Sciatic nerve (tissue), 2 donors: ENCODE data around the gene HMBS. TPM values are rescaled to one million over a fixed set of nuclear protein-coding genes. Genes with fewer than 3 reads are reported as not detected.
A peak's percentile ranks its signal among the peaks of the same experiment; 100 is the strongest.
"Not testable (repeated sequence)": the region's sequence is repeated elsewhere in the genome, so short reads cannot be mapped to it uniquely, and the experiment has no call there.

Experiments
- ATAC-seq: fragments of 200-7000 bp; cut with Tn5 transposase; one replicate; pipeline ENCODE4 v1.9.1; 2020; ENCODE audit warnings: mild to moderate bottlenecking, moderate library complexity
- DNase-seq: peaks from one replicate; pipeline ENCODE4 v3.0.0-alpha.2; 2020; ENCODE audit warnings: low spot score
- intact Hi-C: fragments of 100-400 bp; cut with DNase I; formaldehyde crosslinking; loops from one replicate; pipeline ENCODE4 v1.14.2; 2022
- total RNA-seq: library from RNA; stranded (reverse); fragmentation: NEBNext Ultra II Directional; extraction: Animal tissue kit (Norgen Biotek cat#: 25700); gene quantifications from one replicate; pipeline ENCODE4 v1.2.1, GENCODE V29; 2021
- donor health status: DM: no; HTN: no; CAD: no.
- donor health status: DM: no; HTN: no; CAD: no.

The HMBS gene
- total RNA-seq, 1 donor from 2014 or later, result 10.7 TPM

DNA sequence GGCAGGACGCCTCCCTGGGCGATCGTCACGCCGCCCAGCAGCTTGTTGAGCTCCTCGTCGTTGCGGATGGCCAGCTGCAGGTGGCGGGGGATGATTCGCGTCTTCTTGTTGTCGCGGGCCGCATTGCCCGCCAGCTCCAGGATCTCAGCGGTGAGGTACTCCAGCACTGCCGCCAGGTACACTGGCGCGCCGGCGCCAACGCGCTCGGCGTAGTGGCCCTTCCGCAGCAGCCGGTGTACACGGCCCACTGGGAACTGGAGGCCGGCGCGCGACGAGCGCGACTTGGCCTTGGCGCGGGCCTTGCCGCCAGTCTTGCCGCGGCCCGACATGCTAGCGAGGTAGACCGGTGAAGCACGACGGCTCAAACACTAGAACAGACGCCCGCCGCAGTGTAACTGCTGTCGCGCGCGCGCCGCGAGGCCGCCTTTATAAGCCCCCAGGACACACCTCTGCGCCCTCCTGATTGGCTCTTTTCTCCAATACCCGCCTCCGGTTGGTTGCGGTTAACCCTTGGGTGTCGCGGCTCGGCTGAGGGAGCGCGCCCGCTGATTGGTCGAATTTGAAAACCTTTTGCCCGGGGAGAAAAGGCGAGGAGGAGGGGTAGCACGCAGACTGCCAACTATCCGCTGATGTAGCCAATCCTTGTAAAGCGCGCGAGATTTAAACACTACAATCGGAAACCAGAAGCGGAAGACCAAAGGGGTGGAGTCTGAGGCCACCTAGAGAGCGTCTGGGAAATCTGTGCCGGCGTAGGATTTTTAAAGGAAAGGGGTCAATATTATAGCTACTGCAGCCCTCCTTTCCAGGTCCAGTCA is 10.6 kb downstream of the HMBS start:
- peak; percentile 99 for DNase-seq
- peak; percentile 98 for ATAC-seq
- intact Hi-C loops, result no loop called here

DNA sequence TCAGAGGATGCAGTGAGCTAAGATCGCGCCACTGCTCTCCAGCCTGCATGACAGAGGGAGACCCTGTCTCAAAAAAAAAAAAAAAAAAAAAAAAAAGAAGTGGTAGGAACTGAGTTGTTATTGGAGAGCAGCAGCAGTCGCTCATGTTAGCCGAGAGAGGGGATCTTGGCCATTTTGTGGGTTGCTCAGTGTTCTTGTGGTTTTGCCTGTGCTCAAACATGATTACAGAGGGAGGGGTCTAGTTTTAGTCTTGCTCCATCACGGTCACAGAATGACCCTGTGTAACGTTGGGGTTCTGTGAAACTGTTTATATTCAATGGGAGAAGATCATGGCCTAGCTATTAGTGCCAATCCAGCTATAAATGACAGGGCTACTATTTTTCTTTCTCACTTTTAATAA is 15.0 kb downstream of the HMBS start:
- no peak for DNase-seq
- intact Hi-C loops, result no loop called here
- no peak for ATAC-seq

DNA sequence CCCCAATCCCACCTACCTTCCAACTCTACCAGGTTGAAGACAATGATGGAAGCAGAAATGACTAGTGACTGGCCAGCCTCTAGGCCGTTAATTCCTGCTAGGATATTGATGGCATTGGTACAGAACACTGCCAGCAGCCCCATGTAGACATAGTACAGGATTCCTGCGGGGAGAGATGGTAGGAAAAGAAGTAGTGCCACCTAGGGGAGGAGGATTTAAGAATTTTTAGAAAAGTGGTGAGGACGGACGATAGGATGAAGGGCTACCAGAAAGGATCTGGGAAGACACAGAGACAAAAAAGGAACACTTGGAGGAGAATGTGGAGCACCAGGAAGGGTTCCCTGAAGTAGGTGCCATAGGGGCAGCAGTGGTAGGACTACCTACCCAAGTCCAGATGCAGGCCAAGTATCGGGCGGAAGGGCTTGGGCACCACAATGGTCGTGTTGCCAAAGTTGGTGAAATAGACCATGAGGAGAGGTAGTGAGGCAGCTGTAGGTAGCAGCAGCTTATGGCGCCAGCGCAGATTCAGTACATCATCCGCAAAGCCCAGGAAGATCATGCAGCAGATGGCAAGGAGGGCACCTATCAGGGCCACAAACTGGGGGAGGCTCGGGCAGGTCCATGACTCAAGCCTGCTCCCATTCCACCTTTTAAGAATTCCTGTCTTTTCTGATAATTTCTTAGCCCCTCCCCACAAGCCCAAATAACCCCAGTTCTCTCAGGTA is 15.7 kb downstream of the HMBS start:
- DNase-seq (no peak), ATAC-seq (no peak)
- intact Hi-C loops, result no loop called here

DNA sequence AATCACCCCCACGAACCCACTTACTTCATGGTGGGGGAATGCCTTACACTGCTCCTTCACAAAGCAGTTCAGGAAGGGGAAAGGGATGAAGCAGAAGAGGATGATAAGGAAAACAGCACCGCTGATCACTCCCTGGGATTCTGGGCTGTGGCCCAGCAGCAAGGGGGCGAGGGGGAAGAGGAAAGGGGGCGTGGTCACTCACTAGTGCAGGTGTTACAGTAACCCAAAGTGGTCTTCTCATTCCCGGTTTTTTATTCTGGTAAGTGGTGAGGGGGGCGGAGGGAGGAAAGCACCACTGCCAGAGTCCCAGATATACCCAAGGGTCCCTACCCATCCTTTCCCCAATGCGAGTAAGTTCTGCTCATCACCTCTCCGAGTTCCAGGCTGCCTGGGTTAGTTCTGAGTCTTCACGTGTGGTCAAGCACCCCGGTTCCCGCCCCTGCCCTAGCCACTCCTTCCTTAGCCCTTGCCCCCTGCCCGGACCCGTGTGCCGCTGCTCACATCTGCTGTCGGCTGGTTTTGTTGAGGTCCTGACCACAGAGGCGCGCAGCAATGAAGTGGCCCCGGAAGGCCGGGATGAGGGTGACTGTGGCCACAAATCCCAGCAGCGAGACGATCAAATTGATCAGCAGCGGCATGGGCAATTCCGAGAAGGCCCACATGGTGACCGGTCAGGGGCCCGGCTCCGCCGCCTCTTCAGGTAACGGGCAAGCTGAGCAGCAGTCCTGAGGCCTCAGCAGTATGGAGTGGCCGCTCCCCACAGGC is 16.5 kb downstream of the HMBS start:
- DNase-seq (no peak), ATAC-seq (peak; percentile 4)
- intact Hi-C loops, result no loop called here

DNA sequence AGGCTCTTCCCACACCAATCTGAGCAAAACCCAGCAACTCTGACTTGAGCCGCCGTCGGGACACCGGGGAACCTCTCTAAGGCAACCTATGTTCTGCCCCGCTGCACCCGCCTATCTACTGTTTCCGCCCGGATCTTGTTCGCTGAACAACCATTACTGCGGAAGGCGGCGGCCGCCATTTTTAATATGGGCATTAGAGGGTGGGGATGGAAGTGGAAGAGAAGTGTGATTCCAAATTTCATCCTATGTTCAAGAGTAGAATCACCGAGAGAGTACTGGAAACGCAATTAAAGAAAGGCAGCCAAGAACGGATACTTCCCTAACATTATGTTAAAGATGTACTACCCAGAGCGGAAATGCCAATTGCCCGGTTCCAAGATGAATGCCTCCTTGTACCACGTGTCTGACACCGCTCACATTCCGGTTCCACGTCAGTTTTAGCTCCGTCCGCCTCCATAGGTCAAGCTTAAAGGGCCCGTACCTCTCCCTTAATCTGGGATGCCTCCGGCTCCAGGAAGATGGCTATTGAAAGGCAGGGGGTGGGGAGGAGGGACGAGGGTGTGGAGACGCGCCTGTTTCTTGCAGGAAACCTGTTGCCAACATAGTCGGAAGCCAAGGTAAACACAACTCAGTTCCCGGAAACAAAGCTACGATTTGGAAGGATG is 17.2 kb downstream of the HMBS start, which contains the start of gene DPAGT1:
DPAGT1 (minus strand) TSS at position 95 of the 665 bp plus-strand sequence. CDS start 198 bp downstream, outside the sequence.
- ATAC-seq, result peak; percentile 96
- intact Hi-C loops, result no loop called here
- DNase-seq, result peak; percentile 91

DNA sequence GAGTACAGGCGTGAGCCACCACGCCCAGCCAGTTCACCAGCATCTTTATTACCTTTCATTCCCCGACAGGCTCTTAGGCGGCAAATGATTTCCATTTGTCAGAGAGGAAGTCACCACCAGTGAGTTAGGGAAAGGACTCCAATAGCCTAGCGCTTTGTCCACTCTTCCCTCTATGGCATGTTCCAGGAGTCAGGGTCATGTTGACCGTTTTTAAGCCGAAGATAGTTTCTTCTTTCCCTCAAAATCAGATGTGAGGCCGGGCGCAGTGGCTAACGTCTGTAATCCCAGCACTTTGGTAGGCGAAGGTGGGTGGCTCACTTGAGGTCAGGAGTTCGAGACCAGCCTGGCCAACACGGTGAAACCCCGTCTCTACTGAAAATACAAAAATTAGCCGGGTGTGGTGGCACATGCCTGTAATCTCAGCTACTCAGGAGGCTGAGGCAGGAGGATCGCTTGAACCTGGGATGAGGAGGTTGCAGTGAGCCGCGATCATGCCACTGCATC is 18.5 kb downstream of the HMBS start:
- DNase-seq, intact Hi-C loops, ATAC-seq: not testable (repeated sequence)

DNA sequence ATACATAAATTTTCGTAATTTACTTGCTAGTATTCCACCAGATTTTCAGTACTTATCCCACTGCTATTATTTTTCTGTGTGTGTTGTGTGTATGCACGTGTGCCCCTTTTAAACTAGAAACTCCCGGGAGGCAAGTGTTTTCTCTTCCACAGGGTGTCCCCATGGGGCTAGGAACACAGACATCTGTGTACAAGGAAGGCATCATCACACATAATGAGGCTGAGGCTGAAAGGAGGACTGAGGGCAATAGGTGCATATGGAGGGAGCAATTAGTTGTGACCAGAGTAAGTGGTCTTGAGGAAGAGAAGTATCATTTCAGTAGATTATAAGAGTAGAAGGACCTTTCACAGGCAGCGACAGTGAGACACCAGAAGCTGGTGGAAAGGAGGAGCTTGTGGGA is 19.1 kb downstream of the HMBS start:
- no peak for ATAC-seq
- DNase-seq, result no peak
- intact Hi-C loops, result no loop called here

DNA sequence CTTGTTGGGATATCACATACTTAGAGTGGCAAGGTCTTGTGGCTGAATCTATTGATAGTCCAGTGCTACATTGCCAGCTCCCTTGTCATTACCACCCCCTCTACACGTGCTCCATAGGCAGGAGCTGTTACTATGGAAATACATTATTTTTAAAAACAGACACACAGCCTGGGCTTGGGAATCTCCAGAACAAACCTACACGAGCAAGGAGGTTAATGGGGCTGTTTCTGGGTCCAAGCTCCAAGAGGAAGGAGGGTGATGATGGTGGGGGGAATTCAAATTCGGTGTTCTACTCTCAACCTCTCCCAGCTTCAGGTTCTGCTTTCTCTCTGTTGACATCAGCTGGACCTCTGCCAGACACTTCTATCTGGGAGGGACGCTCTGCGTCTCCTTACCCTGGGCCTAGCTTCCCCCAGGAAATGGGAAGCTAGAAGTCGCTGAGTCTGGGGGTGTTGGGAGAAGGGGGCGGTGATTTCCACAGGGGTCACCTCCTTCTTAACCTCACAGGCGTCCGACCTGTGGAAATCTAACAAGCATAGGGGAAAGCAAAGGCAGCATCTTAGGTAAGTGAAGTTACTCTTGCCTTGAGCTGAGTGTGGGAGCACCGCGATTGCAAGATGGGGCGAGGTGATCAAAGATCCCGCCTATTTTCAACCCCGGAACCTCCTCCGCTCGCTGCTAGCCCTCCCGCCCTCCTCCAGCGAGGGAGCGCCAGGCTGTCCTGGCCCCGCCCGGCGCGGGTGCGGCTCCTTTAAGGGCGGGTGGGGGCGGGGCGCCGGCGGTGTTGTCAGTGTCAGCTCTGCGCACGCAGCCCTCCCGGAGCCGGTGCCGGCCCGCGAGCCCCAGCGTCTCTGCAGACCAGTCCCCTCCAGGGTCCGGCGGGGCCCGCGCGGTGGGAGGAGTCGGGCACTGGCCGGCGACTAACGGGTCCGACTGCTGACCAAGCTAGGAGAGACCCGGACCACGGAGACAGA is 22.2 kb downstream of the HMBS start, which contains the start of gene C2CD2L:
C2CD2L (plus strand) TSS at position 781 of the 974 bp plus-strand sequence. CDS start 398 bp downstream, outside the sequence.
- peak; percentile 91 for DNase-seq
- intact Hi-C loops, result no loop called here
- ATAC-seq, result peak; percentile 92

DNA sequence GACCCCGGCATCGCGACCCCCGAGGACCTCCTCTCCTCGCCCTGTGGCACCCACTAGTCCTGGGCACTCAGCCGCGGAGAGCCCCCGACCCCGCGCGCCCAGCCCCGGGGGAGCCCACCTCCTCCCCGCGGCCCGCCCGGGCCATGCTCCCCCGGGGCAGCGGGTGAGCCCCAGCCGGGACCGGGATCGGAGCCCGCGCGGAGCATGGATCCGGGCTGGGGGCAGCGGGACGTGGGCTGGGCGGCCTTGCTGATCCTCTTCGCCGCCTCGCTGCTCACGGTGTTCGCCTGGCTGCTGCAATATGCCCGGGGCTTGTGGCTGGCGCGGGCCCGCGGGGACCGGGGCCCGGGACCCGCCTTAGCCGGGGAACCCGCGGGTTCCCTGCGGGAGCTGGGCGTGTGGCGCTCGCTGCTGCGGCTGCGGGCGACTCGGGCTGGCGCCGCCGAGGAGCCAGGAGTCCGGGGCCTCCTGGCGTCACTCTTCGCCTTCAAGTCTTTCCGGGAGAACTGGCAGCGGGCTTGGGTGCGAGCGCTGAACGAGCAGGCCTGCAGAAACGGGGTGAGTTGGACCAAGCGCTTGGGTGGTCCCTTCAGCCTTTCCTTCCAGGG is 23.0 kb downstream of the HMBS start:
- DNase-seq (no peak), ATAC-seq (no peak)
- intact Hi-C loops, result loop anchor here (2.0 kb wide), 1 partner anchor 57 kb away; no protein-coding TSS in a partner anchor

DNA sequence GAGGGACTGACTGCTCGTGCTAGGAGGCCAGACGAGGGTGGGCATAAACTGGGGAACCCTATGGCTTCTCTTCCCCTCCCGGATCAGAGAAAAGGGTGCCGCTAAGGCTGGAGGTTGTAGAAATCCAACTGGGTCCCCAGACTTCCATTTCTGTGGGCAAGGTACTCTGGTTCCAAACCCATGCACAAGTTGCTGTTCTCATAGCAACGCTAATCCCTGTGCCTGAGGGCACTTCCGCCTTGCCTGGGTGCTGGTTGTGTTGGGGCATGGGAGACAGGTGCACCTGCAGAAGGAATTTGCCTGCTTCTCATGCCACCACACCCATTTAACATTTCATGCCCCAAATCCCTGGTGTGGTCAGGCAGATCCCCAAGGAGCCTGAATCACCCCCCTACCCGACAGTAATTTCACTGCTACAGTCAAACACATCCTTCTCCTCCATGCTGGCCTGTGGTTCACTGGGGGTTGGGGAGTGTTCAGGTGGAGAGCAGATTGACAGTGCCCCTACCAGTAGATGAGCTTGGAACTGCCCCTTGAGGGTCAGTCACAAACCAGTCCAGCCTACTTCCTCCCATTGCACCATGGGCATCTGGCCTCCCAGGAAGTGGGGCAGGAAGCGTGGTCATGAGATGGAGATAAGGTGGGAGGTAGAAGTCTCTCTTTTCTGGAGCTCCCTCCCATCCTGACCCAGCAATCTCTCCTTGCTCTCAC is 23.6 kb downstream of the HMBS start:
- intact Hi-C loops, result loop anchor here (2.0 kb wide), 1 partner anchor 56 kb away; no protein-coding TSS in a partner anchor
- DNase-seq (no peak), ATAC-seq (no peak)

DNA sequence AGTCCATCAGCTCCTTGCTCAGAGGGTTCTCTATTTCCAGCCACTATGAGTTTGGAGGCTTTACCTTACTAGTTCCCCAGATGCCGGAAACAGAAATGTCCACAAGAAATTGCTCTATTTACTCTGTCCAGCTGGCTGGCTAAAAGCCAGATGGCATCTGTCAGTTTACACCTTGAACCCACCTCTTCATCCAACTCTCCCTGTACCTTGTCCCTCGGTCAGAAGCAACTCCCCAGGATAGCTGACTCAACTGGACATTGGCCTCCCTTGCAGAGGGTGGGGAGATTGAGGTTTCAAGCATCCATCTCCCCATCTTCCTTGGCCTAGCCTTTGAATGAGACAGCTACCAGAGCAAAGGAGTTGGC is 24.2 kb downstream of the HMBS start:
- DNase-seq (no peak), ATAC-seq (no peak)
- intact Hi-C loops, result loop anchor here (2.0 kb wide), 1 partner anchor 56 kb away; no protein-coding TSS in a partner anchor

DNA sequence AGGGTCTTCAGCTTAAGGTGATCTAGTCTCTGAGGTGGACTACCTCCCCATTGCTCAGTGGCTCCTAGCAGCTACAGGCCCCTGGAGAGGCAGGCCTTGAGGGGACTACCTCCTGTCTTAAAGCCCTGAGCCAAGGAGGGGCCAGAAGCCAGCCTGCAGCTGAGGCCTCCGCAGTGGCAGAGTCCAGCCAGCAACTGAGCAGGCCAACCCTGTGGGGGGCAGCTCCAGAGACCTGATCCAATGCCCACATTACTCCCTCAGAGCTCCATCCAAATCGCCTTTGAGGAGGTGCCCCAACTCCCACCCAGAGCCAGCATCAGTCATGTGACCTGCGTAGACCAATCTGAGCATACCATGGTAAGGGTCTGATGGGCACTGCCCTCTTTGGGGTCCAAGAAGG is 25.2 kb downstream of the HMBS start:
- intact Hi-C loops, result loop anchor here (2.0 kb wide), 1 partner anchor 55 kb away; no protein-coding TSS in a partner anchor
- ATAC-seq, result no peak
- DNase-seq, result no peak

DNA sequence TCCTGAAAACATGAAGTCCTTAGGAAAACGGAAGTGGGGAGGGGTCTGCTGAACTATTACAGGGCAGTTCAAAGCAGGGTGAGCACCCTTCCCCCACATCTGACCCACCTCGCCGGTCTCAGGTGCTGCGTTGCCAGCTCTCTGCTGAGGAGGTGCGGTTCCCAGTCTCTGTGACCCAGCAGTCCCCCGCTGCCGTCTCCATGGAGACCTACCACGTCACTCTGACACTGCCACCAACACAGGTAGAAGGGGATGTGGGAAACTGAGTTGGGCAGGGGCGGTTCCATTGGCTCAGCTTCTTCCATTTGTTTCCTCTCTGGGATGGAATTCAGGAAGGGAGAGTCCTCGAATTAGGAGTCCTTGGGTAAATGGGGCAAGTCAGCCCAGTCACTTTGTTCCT is 25.8 kb downstream of the HMBS start:
- no peak for DNase-seq
- no peak for ATAC-seq
- intact Hi-C loops, result no loop called here

DNA sequence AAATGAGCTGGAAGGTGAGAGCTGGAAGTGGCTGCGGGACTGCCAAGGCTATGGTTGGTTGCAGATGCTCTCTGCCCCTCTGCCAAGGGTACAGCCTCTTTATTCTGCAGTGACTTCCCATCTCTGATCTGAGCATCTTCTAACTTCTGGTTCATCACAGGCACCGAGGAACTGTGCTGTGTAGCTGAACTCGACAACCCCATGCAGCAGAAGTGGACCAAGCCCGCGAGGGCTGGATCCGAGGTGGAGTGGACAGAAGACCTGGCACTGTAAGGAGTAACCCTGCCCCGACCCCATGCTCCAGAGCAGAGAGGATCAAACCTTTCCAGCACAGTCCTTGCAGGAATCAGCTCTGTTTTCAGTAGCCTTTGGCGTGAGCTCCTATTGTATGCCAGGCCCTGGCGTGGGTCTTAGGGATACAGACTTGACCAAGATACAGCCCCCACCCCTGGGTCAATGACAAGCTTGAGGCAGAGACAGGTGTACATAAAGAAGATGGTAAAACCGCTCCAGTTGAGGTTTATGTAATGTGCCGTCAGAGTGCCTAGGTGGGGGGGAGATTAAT is 26.8 kb downstream of the HMBS start:
- ATAC-seq (no peak), DNase-seq (no peak)
- intact Hi-C loops, result no loop called here

DNA sequence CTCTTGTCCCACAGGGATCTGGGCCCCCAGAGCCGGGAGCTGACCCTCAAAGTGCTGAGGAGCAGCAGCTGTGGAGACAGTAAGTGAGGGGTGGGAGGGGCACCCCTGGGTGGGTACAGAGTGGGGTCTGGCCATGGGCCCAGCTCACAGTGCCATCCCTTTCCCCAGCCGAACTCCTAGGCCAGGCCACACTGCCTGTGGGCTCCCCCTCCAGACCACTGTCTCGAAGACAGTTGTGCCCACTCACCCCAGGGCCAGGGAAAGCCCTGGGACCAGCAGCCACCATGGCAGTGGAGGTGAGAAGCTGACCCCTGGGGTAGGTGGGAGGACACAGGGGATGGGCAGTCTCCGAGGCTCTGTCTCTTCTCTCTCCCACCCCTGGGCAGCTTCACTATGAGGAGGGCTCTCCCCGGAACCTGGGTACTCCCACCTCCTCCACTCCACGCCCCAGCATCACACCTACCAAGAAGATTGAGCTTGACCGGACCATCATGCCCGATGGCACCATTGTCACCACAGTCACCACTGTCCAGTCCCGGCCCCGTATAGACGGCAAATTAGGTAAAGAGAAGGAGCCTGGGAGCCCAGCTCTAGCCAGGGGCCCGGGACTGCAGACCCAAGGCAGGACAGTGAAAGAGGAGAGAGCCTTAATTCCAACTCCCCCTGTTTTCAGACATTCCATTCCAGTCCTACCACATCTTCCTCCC is 27.8 kb downstream of the HMBS start:
- ATAC-seq (no peak), DNase-seq (no peak)
- intact Hi-C loops, result no loop called here

DNA sequence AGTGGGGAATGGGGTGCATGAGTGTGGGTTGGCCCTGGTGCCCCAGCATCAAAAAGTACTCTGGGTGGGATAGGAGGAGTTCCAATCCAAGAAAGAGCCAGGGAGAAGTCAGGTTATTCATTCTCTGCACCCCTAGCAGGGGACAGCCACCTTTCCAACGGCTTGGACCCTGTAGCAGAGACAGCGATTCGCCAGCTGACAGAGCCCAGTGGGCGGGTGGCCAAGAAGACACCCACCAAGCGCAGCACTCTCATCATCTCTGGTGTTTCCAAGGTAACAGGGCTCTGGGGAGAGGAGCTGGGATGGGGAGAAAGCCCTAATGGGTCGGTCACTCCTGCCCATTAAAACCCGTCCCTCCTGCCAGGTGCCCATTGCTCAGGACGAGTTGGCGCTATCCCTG is 29.0 kb downstream of the HMBS start:
- intact Hi-C loops, result no loop called here
- ATAC-seq, result no peak

More for the DNA sequence above, 29.0 kb downstream of the HMBS start:
- no peak for DNase-seq
